ENCODE data around the gene PHACTR2.
A peak's percentile ranks its signal among the peaks of the same experiment; 100 is the strongest.

The PHACTR2 gene

DNA sequence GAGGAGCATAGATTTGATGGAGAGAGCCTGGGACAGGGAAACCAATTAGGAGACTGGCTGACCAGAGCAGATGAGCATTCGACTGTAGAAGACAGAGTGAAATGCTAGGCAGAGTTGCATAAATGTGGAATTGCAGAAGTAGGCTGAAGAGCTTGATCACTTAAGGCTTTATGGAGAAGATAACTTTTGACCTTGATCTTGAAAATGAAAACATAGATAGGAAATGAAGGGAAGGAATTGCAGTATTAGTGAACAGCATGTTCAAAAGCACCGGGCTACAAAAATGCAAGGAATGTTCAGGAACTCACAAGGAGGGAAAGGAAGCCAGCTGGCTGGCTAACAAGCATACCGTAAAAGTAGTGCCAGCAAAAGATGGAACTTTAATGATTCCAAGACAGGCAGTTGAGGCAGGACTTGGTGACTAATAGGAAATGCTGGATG is 144.8 kb downstream of the PHACTR2 start:
- H3K36me3 ChIP-seq (ENCODE audit: control insufficient read depth in 1 of 2, insufficient read depth in 2 of 2, low read length in 2 of 2), result peaks cover 0 to 11% of the 10 kb centered on the region in 2 donors
- H3K9me3 ChIP-seq (ENCODE audit: control insufficient read depth in 1 of 2, low read length in 2 of 2), result no peaks in the 10 kb centered on the region
- H3K27ac ChIP-seq (ENCODE audit: low read length), result no peak overlapping the region
- no peaks in the 10 kb centered on the region for H3K27me3 ChIP-seq (ENCODE audit: low read depth, low read length)
- no peak overlapping the region for H3K4me3 ChIP-seq (ENCODE audit: low read depth in 1 of 2, low read length in 2 of 2)
- no peaks in the 10 kb centered on the region for H3K4me1 ChIP-seq (ENCODE audit: control insufficient read depth in 1 of 2, insufficient read depth in 2 of 2, low read length in 2 of 2)

DNA sequence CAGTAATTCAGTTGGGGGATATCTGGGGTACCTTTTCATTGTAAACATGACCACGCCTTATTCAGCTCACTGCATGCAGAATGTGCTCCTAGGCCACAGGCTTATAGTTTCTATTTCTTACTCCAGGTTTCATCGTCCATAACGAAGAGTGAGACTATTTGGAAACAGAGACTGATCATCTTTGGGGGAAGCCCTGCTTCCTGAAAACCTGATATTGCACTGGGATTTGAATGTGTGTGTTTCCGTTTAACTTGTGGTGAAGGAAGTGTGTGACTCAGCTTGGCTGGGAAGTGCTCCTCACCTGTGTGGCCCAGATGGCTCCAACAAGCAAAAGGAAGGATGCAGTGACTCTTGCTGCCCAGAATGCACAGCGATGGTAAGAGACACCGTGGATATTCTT is 145.8 kb downstream of the PHACTR2 start:
- H3K4me1 ChIP-seq (ENCODE audit: control insufficient read depth in 1 of 2, insufficient read depth in 2 of 2, low read length in 2 of 2), result no peaks in the 10 kb centered on the region
- no peak overlapping the region for H3K4me3 ChIP-seq (ENCODE audit: low read depth in 1 of 2, low read length in 2 of 2)
- no peak overlapping the region for H3K27ac ChIP-seq (ENCODE audit: low read length)
- H3K36me3 ChIP-seq (ENCODE audit: control insufficient read depth in 1 of 2, insufficient read depth in 2 of 2, low read length in 2 of 2), result peaks cover 0 to 11% of the 10 kb centered on the region in 2 donors
- H3K27me3 ChIP-seq (ENCODE audit: low read depth, low read length), result no peaks in the 10 kb centered on the region
- no peaks in the 10 kb centered on the region for H3K9me3 ChIP-seq (ENCODE audit: control insufficient read depth in 1 of 2, low read length in 2 of 2)

DNA sequence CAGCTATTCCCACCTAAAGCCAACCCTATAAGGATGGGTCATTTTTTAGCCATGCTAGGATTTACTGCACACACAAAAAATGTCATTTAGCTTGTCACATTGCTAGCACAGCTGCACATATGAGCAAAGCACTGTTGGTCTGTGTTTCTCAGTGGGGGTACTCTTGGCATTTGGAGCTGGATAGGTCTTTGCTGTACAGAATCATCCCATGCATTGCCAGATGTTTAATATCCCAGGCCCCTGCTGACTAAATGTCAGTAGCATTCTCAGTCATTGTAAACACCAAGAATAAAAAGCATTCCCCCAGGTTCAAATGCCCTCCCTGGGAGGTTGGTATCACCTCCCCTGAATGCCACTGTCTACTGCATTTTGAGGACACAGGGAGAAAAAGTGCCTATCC is 150.8 kb downstream of the PHACTR2 start:
- H3K36me3 ChIP-seq (ENCODE audit: control insufficient read depth in 1 of 2, insufficient read depth in 2 of 2, low read length in 2 of 2), result peaks cover 0 to 3% of the 10 kb centered on the region in 2 donors
- H3K27me3 ChIP-seq (ENCODE audit: low read depth, low read length), result no peaks in the 10 kb centered on the region

DNA sequence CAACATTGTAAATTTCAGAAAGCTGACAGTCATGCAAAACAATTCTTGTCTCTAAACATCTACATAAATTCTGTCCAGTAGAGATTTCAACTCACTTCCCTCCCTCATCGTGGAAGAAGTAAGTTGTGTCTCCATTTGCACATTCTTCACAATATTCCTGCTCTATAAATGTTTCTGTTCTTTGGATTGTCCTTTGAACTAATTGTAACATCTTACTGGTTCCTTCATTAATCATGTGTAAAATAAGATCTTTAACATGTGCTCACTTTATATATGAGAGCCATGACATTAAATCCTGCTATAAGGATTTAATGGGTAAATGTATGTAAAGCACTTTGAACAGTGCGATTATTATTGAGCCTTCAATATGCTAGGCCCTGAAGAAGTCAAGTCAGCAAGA is 158.4 kb downstream of the PHACTR2 start:
- Histone ChIP-seq H3K27ac (ENCODE audit: low read length) (no peak overlapping the region), H3K4me3 (ENCODE audit: low read depth in 1 of 2, low read length in 2 of 2) (no peak overlapping the region), H3K9me3 (ENCODE audit: control insufficient read depth in 1 of 2, low read length in 2 of 2) (no peaks in the 10 kb centered on the region), H3K27me3 (ENCODE audit: low read depth, low read length) (no peaks in the 10 kb centered on the region), H3K4me1 (ENCODE audit: control insufficient read depth in 1 of 2, insufficient read depth in 2 of 2, low read length in 2 of 2) (no peaks in the 10 kb centered on the region), H3K36me3 (ENCODE audit: control insufficient read depth in 1 of 2, insufficient read depth in 2 of 2, low read length in 2 of 2) (no peaks in the 10 kb centered on the region)

More for the DNA sequence above, 150.8 kb downstream of the PHACTR2 start:
- H3K27ac ChIP-seq (ENCODE audit: low read length), result no peak overlapping the region
- no peaks in the 10 kb centered on the region for H3K4me1 ChIP-seq (ENCODE audit: control insufficient read depth in 1 of 2, insufficient read depth in 2 of 2, low read length in 2 of 2)
- H3K9me3 ChIP-seq (ENCODE audit: control insufficient read depth in 1 of 2, low read length in 2 of 2), result no peaks in the 10 kb centered on the region
- no peak overlapping the region for H3K4me3 ChIP-seq (ENCODE audit: low read depth in 1 of 2, low read length in 2 of 2)

DNA sequence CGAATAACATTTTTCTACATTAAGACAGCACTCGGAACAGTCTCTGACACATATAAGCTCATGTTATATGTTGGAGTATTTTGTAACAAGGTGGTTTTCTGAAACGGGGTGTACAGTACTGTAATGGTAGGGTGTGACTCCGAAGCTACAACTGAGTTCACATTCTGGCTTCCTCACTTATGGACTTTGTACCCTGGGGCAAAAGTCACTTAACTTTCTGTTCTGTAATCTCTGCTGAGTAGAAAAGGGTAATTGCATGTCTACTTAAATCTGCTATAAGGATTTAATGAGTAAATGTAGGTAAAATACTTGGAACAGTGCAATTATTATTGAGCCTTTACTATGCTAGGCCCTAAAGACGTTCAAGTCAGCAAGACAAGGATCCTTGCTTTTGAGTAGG is 160.6 kb downstream of the PHACTR2 start:
- Histone ChIP-seq H3K4me3 (ENCODE audit: low read depth in 1 of 2, low read length in 2 of 2) (no peak overlapping the region), H3K27ac (ENCODE audit: low read length) (no peak overlapping the region), H3K4me1 (ENCODE audit: control insufficient read depth in 1 of 2, insufficient read depth in 2 of 2, low read length in 2 of 2) (peaks cover 0 to under 1% of the 10 kb centered on the region in 2 donors), H3K36me3 (ENCODE audit: control insufficient read depth in 1 of 2, insufficient read depth in 2 of 2, low read length in 2 of 2) (peaks cover 0 to 2% of the 10 kb centered on the region in 2 donors), H3K27me3 (ENCODE audit: low read depth, low read length) (no peaks in the 10 kb centered on the region), H3K9me3 (ENCODE audit: control insufficient read depth in 1 of 2, low read length in 2 of 2) (no peaks in the 10 kb centered on the region)

DNA sequence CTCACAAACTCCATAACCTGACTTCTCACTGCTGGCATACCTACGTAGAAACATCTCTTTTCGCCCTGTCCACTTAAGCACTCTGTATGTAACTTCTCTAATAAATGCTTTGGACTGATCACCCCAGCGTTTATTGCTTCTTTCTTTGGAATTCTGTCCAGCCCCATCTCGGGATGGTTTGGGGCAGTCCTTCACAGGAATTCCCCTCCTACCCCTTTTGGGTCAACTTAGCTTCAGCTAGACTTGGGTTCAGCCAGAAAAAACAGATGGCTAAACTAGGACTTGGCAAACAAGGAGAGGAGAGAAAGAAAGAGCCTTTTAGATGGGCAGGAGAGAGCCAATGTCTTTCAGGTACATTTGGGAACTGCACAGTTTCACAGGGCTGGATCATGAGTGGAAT is 161.4 kb downstream of the PHACTR2 start:
- no peaks in the 10 kb centered on the region for H3K27me3 ChIP-seq (ENCODE audit: low read depth, low read length)
- no peak overlapping the region for H3K4me3 ChIP-seq (ENCODE audit: low read depth in 1 of 2, low read length in 2 of 2)
- peaks cover 4 to 8% of the 10 kb centered on the region in 2 donors for H3K4me1 ChIP-seq (ENCODE audit: control insufficient read depth in 1 of 2, insufficient read depth in 2 of 2, low read length in 2 of 2)
- peaks cover 0 to 5% of the 10 kb centered on the region in 2 donors for H3K36me3 ChIP-seq (ENCODE audit: control insufficient read depth in 1 of 2, insufficient read depth in 2 of 2, low read length in 2 of 2)
- no peaks in the 10 kb centered on the region for H3K9me3 ChIP-seq (ENCODE audit: control insufficient read depth in 1 of 2, low read length in 2 of 2)
- no peak overlapping the region for H3K27ac ChIP-seq (ENCODE audit: low read length)

DNA sequence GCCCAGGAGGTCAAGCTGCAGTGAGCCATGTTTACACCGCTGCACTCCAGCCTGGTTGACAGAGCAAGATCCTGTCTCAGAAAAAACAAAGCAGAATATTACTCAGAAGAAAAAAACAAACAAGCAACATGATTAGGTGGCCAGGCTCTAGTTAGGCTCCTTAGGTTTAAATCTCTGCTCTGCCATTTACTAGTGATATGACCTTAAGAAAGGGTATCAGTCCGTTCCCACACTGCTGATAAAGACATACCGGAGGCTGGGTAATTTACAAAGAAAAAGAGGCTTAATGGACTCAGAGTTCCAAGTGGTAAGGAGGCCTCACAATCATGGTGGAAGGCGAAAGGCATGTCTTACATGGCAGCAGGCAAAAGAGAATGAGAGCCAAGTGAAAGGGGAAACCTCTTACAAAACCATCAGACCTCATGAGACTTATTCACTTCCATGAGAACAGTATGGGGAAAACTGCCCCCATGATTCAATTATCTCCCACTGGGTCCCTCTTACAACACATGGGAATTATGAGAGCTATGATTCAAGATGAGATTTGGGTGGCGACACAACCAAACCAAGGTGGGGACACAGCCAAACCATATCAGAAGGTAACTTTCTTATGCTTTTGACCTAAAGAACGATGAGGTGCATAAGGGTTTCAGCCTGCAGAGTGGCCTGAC is 163.0 kb downstream of the PHACTR2 start:
- Histone ChIP-seq H3K36me3 (ENCODE audit: control insufficient read depth in 1 of 2, insufficient read depth in 2 of 2, low read length in 2 of 2) (peaks cover 9 to 15% of the 10 kb centered on the region in 2 donors), H3K27me3 (ENCODE audit: low read depth, low read length) (no peaks in the 10 kb centered on the region), H3K4me3 (ENCODE audit: low read depth in 1 of 2, low read length in 2 of 2) (no peak overlapping the region), H3K4me1 (ENCODE audit: control insufficient read depth in 1 of 2, insufficient read depth in 2 of 2, low read length in 2 of 2) (peaks cover 6 to 16% of the 10 kb centered on the region in 2 donors), H3K27ac (ENCODE audit: low read length) (no peak overlapping the region), H3K9me3 (ENCODE audit: control insufficient read depth in 1 of 2, low read length in 2 of 2) (no peaks in the 10 kb centered on the region)

DNA sequence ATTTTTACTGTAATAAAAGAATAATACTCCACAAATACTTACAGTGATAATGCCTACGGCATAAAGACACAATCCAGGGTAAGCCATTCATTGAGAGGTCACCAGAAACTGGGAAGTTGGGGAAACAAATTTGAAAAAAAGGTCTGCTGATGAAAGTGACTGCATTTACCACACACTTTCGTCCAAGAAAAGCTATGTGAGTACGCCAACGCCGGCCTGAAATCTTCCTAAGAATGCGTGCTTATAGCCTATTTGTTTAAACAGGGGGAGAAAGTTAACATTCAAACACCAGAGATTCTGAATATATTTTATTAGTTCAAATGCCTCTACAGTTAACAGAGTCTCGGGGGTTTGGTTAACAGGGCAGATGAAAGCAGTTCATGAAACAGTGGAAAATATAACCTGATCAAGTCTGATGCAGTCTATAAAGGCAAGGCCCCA is 164.7 kb downstream of the PHACTR2 start:
- H3K4me1 ChIP-seq (ENCODE audit: control insufficient read depth in 1 of 2, insufficient read depth in 2 of 2, low read length in 2 of 2), result peaks cover 6 to 16% of the 10 kb centered on the region in 2 donors
- H3K9me3 ChIP-seq (ENCODE audit: control insufficient read depth in 1 of 2, low read length in 2 of 2), result no peaks in the 10 kb centered on the region
- peaks cover 25 to 32% of the 10 kb centered on the region in 2 donors for H3K36me3 ChIP-seq (ENCODE audit: control insufficient read depth in 1 of 2, insufficient read depth in 2 of 2, low read length in 2 of 2)
- no peaks in the 10 kb centered on the region for H3K27me3 ChIP-seq (ENCODE audit: low read depth, low read length)
- H3K4me3 ChIP-seq (ENCODE audit: low read depth in 1 of 2, low read length in 2 of 2), result peak overlapping the region; percentile 88 to 92
- H3K27ac ChIP-seq (ENCODE audit: low read length), result peak overlapping the region; percentile 99

DNA sequence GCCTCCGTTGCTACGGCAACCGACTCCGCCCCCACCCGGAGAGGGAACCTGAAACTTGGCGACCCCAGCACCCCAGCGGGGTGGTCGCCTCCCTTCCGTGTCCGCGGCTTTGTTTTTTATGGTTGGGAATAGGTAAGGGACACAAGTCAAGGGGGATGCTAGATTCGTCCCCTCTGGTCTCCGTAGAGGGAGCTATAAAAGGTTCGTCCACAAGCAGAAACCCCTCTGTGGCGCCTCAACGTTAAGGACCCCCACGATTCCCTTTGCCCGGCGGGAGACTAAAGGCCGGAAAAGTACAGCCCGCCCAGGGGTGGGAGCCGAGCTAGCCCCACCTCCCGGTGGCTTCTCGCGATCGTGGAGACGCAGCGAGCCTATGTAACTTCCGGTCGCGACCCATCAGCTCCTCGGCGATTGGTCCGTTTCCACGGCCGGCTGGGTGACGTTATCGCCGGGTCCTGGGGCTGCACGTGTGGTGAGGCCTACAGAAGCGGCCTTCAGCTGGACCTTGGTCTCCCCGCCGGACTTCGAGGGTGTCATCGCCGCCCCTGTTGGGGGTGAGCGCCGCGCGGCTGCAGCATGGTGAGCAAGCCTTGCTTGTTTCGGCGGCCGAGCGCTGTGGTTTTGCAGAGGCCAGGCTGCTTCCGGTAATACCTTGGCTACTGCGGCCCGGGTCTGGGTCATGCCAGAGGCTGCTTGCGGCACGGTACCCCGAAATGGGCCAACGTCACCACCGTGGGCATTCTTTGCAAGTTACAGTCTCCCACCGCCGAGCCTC is 165.3 kb downstream of the PHACTR2 start, which contains the start of gene LTV1:
Gene LTV1, plus strand, starts transcription at position 437 of the 775 bp plus-strand sequence. Its CDS starts 140 bp downstream, at position 577.
- H3K27ac ChIP-seq (ENCODE audit: low read length), result peak within 1 kb of the TSS; percentile 99
- peak within 1 kb of the TSS; percentile 88 to 92 for H3K4me3 ChIP-seq (ENCODE audit: low read depth in 1 of 2, low read length in 2 of 2)
- H3K36me3 ChIP-seq (ENCODE audit: control insufficient read depth in 1 of 2, insufficient read depth in 2 of 2, low read length in 2 of 2), result peaks cover 30 to 38% of the 10 kb centered on the region in 2 donors
- no peaks in the 10 kb centered on the region for H3K9me3 ChIP-seq (ENCODE audit: control insufficient read depth in 1 of 2, low read length in 2 of 2)
- H3K27me3 ChIP-seq (ENCODE audit: low read depth, low read length), result no peaks in the 10 kb centered on the region
- H3K4me1 ChIP-seq (ENCODE audit: control insufficient read depth in 1 of 2, insufficient read depth in 2 of 2, low read length in 2 of 2), result peaks cover 6 to 16% of the 10 kb centered on the region in 2 donors

DNA sequence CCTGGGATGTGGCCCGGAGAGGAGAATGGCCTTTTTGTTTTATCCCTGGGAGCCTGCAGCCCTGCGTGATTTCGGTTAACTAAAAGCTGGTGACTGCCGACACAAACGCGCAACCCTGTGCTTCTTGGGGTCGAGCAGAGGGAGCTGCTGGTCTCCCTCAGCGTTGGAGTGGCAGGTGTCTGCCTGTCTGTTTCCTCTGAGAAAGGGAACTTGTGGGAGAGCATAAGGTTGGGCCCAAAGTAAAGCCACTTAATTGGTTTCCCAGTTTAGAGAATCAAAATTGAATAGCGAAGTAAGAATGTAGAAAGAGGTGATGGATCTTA is 165.9 kb downstream of the PHACTR2 start:
- Histone ChIP-seq H3K36me3 (ENCODE audit: control insufficient read depth in 1 of 2, insufficient read depth in 2 of 2, low read length in 2 of 2) (peaks cover 35 to 43% of the 10 kb centered on the region in 2 donors), H3K4me3 (ENCODE audit: low read depth in 1 of 2, low read length in 2 of 2) (peak overlapping the region; percentile 88 to 92), H3K27me3 (ENCODE audit: low read depth, low read length) (no peaks in the 10 kb centered on the region), H3K27ac (ENCODE audit: low read length) (peak overlapping the region; percentile 99), H3K4me1 (ENCODE audit: control insufficient read depth in 1 of 2, insufficient read depth in 2 of 2, low read length in 2 of 2) (peaks cover 6 to 16% of the 10 kb centered on the region in 2 donors), H3K9me3 (ENCODE audit: control insufficient read depth in 1 of 2, low read length in 2 of 2) (no peaks in the 10 kb centered on the region)

DNA sequence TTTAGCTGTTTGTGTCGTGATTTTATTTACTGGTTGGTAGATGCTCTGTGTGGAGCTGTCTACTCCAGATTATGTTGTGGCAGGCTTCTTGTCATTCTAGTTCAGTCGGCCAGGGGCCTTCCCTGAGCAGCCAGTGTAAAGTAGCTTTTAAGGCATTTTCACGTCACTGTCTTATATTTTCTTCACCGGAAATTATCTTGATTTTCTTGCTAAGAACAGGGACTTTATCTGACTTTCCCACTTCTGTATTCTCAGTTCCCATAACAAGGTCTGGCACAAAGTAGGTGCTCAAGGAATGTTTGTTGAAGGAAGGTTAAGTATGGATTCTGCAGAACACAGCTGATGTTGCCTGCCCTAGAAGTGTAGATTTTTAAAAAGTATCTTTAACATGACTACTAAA is 166.2 kb downstream of the PHACTR2 start:
- H3K27me3 ChIP-seq (ENCODE audit: low read depth, low read length), result no peaks in the 10 kb centered on the region
- peak overlapping the region; percentile 88 to 92 for H3K4me3 ChIP-seq (ENCODE audit: low read depth in 1 of 2, low read length in 2 of 2)
- H3K27ac ChIP-seq (ENCODE audit: low read length), result peak overlapping the region; percentile 99
- peaks cover 39 to 43% of the 10 kb centered on the region in 2 donors for H3K36me3 ChIP-seq (ENCODE audit: control insufficient read depth in 1 of 2, insufficient read depth in 2 of 2, low read length in 2 of 2)
- no peaks in the 10 kb centered on the region for H3K9me3 ChIP-seq (ENCODE audit: control insufficient read depth in 1 of 2, low read length in 2 of 2)
- peaks cover 6 to 16% of the 10 kb centered on the region in 2 donors for H3K4me1 ChIP-seq (ENCODE audit: control insufficient read depth in 1 of 2, insufficient read depth in 2 of 2, low read length in 2 of 2)

Data from muscle layer of duodenum (tissue), 2 donors.